Chondrocyte (in vitro differentiated cells): Measurements from ENCODE around the gene PLCB4. TPM values are rescaled to one million over a fixed set of nuclear protein-coding genes. Genes with fewer than 3 reads are reported as not detected.

ENCODE experiments used
- DNase-seq: peaks from one replicate; pipeline ENCODE4 v3.0.0; 2021; ENCODE audit warnings: mixed read lengths, low spot score
- H3K27ac Mint-ChIP-seq: one replicate; pipeline ENCODE4 v1.8.0; 2021; ENCODE audit warnings: mild to moderate bottlenecking, moderate library complexity, mixed read lengths; ENCODE audit not compliant: unreplicated experiment
- H3K27me3 Mint-ChIP-seq: 2 replicates; pipeline ENCODE4 v1.8.0; 2021; ENCODE audit warnings: low read depth, mixed read lengths
- H3K36me3 Mint-ChIP-seq: 2 replicates; pipeline ENCODE4 v1.8.0; 2021; ENCODE audit warnings: low read depth, mixed read lengths
- H3K4me1 Mint-ChIP-seq: 2 replicates; pipeline ENCODE4 v1.8.0; 2021; ENCODE audit warnings: low read depth, mild to moderate bottlenecking, mixed read lengths
- H3K4me3 Mint-ChIP-seq: one replicate; pipeline ENCODE4 v1.8.0; 2021; ENCODE audit warnings: mild to moderate bottlenecking, moderate library complexity, mixed read lengths; ENCODE audit not compliant: unreplicated experiment
- H3K9me3 Mint-ChIP-seq: 2 replicates; pipeline ENCODE4 v1.8.0; 2021; ENCODE audit warnings: low read depth, mixed read lengths
- total RNA-seq: library from RNA; stranded (reverse); gene quantifications from 3 replicates; pipeline ENCODE4 v1.2.1, GENCODE V29; 2021
- TF ChIP-seq, protein P1 (sequence below): fragments of 200-600 bp; sonication (generic); IDR thresholded peaks from 2 replicates; pipeline ENCODE4 v1.5.0; 2021; ENCODE audit warnings: antibody characterized with exemption, mild to moderate bottlenecking, moderate library complexity

The PLCB4 gene
- total RNA-seq, 1 donor from 2014 or later: 13.3 TPM

DNA sequence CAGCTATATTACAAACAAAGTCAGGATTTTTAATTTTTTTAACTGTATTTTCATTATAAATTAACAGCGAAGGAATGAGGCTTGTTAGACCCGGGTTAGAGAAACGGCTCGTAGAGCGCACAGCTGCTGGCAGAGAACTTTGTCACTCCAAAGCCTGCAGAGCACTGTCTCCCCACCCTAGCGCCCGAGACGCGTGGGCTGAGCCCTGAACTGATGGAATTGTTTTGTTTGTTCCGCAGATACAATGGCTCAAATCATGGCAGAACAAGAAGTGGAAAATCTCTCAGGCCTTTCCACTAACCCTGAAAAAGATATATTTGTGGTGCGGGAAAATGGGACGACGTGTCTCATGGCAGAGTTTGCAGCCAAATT is 446.3 kb downstream of the PLCB4 start:
- peaks cover 3% of the 10 kb centered on the region for H3K36me3 Mint-ChIP-seq
- no peak for DNase-seq
- H3K27me3 Mint-ChIP-seq: peaks cover 54% of the 10 kb centered on the region
- H3K27ac Mint-ChIP-seq: no peak overlapping the region
- peak overlapping the region; percentile 71 for H3K4me3 Mint-ChIP-seq
- TF ChIP-seq, protein P1, sequence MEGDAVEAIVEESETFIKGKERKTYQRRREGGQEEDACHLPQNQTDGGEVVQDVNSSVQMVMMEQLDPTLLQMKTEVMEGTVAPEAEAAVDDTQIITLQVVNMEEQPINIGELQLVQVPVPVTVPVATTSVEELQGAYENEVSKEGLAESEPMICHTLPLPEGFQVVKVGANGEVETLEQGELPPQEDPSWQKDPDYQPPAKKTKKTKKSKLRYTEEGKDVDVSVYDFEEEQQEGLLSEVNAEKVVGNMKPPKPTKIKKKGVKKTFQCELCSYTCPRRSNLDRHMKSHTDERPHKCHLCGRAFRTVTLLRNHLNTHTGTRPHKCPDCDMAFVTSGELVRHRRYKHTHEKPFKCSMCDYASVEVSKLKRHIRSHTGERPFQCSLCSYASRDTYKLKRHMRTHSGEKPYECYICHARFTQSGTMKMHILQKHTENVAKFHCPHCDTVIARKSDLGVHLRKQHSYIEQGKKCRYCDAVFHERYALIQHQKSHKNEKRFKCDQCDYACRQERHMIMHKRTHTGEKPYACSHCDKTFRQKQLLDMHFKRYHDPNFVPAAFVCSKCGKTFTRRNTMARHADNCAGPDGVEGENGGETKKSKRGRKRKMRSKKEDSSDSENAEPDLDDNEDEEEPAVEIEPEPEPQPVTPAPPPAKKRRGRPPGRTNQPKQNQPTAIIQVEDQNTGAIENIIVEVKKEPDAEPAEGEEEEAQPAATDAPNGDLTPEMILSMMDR: no peak
- no peaks in the 10 kb centered on the region for H3K9me3 Mint-ChIP-seq
- peaks cover 26% of the 10 kb centered on the region for H3K4me1 Mint-ChIP-seq

DNA sequence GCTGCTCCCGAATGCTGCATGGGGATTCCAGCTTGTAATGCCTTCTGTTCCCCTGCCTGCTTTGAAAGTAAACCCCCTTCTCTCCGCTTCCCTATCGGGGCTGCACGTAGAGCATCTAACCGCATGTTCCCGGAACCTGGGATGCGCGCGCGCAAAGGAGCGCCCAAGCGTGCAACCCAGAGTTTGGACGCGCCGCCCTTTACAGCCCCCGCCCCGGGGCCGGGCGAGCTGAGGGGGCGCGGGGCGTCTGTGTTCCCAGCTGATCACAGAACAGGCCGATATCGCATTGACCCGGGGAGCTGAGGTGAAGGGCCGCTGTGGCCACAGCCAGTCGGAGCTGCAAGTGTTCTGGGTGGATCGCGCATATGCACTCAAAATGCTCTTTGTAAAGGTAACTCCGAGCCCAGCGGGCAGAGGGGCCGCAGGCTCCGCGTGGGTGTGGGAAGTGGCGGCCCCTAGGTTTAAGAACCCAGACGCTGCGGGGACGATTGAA is 446.9 kb downstream of the PLCB4 start:
- H3K9me3 Mint-ChIP-seq: no peaks in the 10 kb centered on the region
- peak overlapping the region; percentile 9 for H3K27ac Mint-ChIP-seq
- H3K4me3 Mint-ChIP-seq: peak overlapping the region; percentile 71
- peaks cover 3% of the 10 kb centered on the region for H3K36me3 Mint-ChIP-seq
- peaks cover 54% of the 10 kb centered on the region for H3K27me3 Mint-ChIP-seq
- H3K4me1 Mint-ChIP-seq: peaks cover 26% of the 10 kb centered on the region
- TF ChIP-seq, protein P1: no peak
- DNase-seq: no peak

DNA sequence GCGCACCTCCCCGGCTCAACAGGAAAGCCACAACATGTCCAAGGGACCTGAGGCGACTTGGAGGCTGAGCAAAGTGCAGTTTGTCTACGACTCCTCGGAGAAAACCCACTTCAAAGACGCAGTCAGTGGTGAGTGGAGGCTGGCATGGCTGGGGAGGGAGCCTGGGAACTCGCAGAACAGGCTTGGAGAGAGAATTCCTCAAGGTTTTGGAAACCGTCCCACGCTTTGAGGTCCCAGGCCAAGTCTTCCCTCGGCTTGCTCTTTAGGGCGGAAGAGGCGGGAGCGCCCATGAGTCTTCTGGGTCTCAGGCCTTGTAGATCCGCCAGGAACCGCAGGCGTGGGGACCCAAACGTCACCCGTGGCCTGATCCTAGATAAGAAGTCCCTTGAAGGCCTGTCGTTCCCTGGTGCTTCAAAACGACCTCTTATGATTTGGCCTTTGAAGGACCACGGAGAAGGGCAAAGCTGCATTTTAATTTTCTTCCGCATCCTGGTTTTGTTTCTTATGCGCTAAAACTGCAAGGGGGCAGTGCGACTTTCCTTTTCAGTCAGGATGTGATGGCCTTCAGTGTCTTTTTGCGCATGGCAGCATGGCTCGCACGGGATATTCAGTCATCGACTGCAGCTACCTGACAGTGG is 447.5 kb downstream of the PLCB4 start:
- no peaks in the 10 kb centered on the region for H3K9me3 Mint-ChIP-seq
- peaks cover 3% of the 10 kb centered on the region for H3K36me3 Mint-ChIP-seq
- TF ChIP-seq, protein P1: no peak
- DNase-seq: no peak
- H3K27ac Mint-ChIP-seq: no peak overlapping the region
- H3K4me3 Mint-ChIP-seq: peak overlapping the region; percentile 71
- H3K27me3 Mint-ChIP-seq: peaks cover 51% of the 10 kb centered on the region
- peaks cover 26% of the 10 kb centered on the region for H3K4me1 Mint-ChIP-seq

DNA sequence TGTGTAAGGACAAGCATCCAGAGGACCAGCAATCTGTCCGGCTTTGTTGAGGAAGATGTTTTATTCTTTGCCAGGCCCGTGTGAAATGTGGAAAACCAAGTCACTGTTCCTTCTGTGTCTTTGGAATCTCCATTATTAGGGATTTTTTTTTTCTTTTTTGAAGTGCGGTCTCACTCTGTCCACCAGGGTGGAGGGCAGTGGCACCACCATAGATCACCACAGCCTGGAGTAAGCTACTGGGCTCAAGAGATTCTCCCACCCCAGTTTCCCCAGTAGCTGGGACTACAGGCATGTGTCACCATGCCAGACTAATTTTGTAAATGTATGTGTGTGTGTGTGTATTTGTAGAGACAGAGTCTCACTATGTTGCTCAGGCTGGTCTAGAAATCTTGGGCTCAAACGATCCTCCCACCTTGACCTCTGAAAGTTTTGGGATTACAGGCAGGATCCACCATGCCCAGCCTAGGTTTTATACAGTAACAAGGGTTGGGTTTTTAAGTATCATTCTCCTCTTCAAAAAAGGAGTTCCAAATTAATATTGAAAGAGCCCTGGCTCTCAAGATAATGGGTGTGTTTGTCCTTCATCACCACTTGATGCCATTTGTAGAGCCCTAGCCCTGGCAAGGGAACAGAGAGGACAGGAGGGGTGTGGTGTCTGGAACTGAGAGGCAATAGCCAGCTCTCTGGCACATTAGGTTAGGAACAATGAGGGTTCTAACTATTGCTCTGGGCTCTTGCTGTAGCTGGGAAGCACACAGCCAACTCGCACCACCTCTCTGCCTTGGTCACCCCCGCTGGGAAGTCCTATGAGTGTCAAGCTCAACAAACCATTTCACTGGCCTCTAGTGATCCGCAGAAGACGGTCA is 448.6 kb downstream of the PLCB4 start:
- H3K27me3 Mint-ChIP-seq: peaks cover 43% of the 10 kb centered on the region
- no peak overlapping the region for H3K27ac Mint-ChIP-seq
- peaks cover 3% of the 10 kb centered on the region for H3K36me3 Mint-ChIP-seq
- H3K4me3 Mint-ChIP-seq: no peak overlapping the region
- TF ChIP-seq, protein P1: no peak
- H3K9me3 Mint-ChIP-seq: no peaks in the 10 kb centered on the region
- H3K4me1 Mint-ChIP-seq: peaks cover 26% of the 10 kb centered on the region
- no peak for DNase-seq

DNA sequence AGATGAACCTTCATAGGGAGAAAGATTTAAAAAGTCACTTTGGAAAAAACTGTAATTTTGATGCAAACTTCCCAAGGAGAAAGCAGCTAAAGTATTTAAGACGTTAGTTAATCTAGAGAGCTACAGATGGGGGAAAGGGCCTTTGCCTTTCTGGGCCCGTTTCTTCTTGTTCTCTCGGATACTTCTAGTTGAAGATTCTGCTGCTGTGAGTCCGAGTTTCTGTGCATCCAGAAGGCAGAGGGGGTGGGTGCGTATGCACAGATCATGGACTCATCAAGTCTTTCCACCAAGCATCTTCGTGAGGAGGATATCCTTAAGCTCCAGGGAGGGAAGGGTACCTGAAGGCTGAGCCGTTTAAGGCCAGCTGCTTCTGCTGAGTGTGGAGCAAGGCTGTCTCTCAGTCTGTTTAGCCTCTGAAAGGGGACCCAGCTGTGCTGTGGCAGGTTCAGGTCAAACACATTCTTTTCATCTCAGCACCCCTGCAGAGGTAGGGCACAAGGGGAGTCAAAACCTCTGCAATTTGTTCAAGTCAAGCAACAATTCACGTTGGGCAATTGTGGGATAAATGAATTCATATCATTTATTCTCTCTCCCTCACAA is 449.8 kb downstream of the PLCB4 start:
- Mint-ChIP-seq H3K36me3 (peaks cover 3% of the 10 kb centered on the region), H3K27me3 (peaks cover 40% of the 10 kb centered on the region), H3K4me3 (no peak overlapping the region), H3K9me3 (no peaks in the 10 kb centered on the region), H3K4me1 (peaks cover 26% of the 10 kb centered on the region), H3K27ac (no peak overlapping the region)
- TF ChIP-seq, protein P1: no peak
- no peak for DNase-seq
